HAP-1 (cell line): ENCODE results near the gene FTO.
"Not testable (repeated sequence)": the region's sequence is repeated elsewhere in the genome, so short reads cannot be mapped to it uniquely, and the experiment has no call there.

ENCODE experiments used
- DNase-seq, 2 experiments: peaks; one replicate each; pipeline ENCODE4 v3.0.0-alpha.2; 2016 to 2020; ENCODE audit warnings: low spot score in 2 of 2
- H3K27me3 ChIP-seq: fragments of 250-450 bp; sonication (Bioruptor Pico); 2 replicates; pipeline ENCODE4 v1.5.1; 2020; ENCODE audit warnings: low read depth, mild to moderate bottlenecking, moderate library complexity
- H3K36me3 ChIP-seq: fragments of 250-450 bp; sonication (Bioruptor Pico); replicated peaks from 2 replicates; pipeline ENCODE4 v1.5.1; 2020; ENCODE audit warnings: mild to moderate bottlenecking
- H3K4me1 ChIP-seq: fragments of 250-450 bp; sonication (Bioruptor Pico); 2 replicates; pipeline ENCODE4 v1.5.1; 2020; ENCODE audit warnings: mild to moderate bottlenecking
- H3K4me3 ChIP-seq: fragments of 250-450 bp; sonication (Bioruptor Pico); 2 replicates; pipeline ENCODE4 v1.5.1; 2020; ENCODE audit warnings: mild to moderate bottlenecking, moderate library complexity
- H3K9me3 ChIP-seq: fragments of 250-450 bp; sonication (Bioruptor Pico); 2 replicates; pipeline ENCODE4 v1.5.1; 2020; ENCODE audit warnings: mild to moderate bottlenecking, moderate library complexity
- in situ Hi-C: fragments of 300-500 bp; cut with MboI; formaldehyde crosslinking; loops from 3 replicates; pipeline ENCODE4 v1.14.3; 2020; ENCODE audit warnings: low sequenced_read_pairs, inconsistent platforms, mixed read lengths

The FTO gene

GRCh38 chr16:53840456-53840855, 136.5 kb downstream of the FTO start:
- in situ Hi-C loops: no loop called here
- Histone ChIP-seq H3K36me3 (no peaks in the 10 kb centered on the region), H3K9me3 (no peaks in the 10 kb centered on the region), H3K27me3 (no peaks in the 10 kb centered on the region), H3K4me3 (no peak overlapping the region), H3K4me1 (no peaks in the 10 kb centered on the region)
- DNase-seq: no peak

GRCh38 chr16:53841884-53842283, 137.9 kb downstream of the FTO start:
- no peaks in the 10 kb centered on the region for H3K36me3 ChIP-seq
- in situ Hi-C loops: no loop called here
- H3K4me3 ChIP-seq: no peak overlapping the region
- DNase-seq: no peak
- H3K4me1 ChIP-seq: no peaks in the 10 kb centered on the region
- no peaks in the 10 kb centered on the region for H3K9me3 ChIP-seq
- H3K27me3 ChIP-seq: no peaks in the 10 kb centered on the region

GRCh38 chr16:53843084-53843483, 139.1 kb downstream of the FTO start:
- in situ Hi-C loops: no loop called here
- no peak for DNase-seq
- H3K27me3 ChIP-seq: no peaks in the 10 kb centered on the region
- no peaks in the 10 kb centered on the region for H3K36me3 ChIP-seq
- no peak overlapping the region for H3K4me3 ChIP-seq
- no peaks in the 10 kb centered on the region for H3K9me3 ChIP-seq
- no peaks in the 10 kb centered on the region for H3K4me1 ChIP-seq

GRCh38 chr16:53844804-53845203, 140.8 kb downstream of the FTO start:
- DNase-seq: no peak
- no peaks in the 10 kb centered on the region for H3K36me3 ChIP-seq
- no peaks in the 10 kb centered on the region for H3K4me1 ChIP-seq
- H3K9me3 ChIP-seq: no peaks in the 10 kb centered on the region
- in situ Hi-C loops: no loop called here
- H3K27me3 ChIP-seq: no peaks in the 10 kb centered on the region
- no peak overlapping the region for H3K4me3 ChIP-seq

- H3K4me1 ChIP-seq, H3K4me3 ChIP-seq, H3K36me3 ChIP-seq, H3K9me3 ChIP-seq, in situ Hi-C loops, H3K27me3 ChIP-seq, DNase-seq: not testable (repeated sequence)
Observed at GRCh38 chr16:53846549-53846948, 142.6 kb downstream of the FTO start.

DNA sequence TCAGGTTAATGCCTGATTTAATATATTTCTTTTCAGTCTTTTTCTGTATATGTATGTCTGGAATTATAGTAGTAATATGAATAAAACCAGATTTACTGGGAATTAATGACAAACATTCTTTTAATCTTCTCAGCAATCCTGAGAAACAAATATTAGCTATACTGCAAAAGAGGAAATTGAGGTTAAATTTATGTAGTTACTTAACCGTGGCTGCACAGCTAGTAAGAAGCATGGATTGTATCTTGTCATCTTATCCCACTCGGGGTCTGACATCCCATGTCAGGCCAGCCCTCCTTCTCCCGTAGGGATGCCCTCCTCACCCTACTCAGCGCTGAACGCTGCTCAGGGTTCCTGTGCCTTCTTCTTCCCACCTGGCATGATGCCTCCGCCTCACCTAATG, 143.0 kb downstream of the FTO start:
- H3K9me3 ChIP-seq: no peaks in the 10 kb centered on the region
- in situ Hi-C loops: no loop called here
- H3K36me3 ChIP-seq: no peaks in the 10 kb centered on the region
- no peak for DNase-seq
- H3K4me1 ChIP-seq: no peaks in the 10 kb centered on the region
- H3K27me3 ChIP-seq: no peaks in the 10 kb centered on the region
- no peak overlapping the region for H3K4me3 ChIP-seq

DNA sequence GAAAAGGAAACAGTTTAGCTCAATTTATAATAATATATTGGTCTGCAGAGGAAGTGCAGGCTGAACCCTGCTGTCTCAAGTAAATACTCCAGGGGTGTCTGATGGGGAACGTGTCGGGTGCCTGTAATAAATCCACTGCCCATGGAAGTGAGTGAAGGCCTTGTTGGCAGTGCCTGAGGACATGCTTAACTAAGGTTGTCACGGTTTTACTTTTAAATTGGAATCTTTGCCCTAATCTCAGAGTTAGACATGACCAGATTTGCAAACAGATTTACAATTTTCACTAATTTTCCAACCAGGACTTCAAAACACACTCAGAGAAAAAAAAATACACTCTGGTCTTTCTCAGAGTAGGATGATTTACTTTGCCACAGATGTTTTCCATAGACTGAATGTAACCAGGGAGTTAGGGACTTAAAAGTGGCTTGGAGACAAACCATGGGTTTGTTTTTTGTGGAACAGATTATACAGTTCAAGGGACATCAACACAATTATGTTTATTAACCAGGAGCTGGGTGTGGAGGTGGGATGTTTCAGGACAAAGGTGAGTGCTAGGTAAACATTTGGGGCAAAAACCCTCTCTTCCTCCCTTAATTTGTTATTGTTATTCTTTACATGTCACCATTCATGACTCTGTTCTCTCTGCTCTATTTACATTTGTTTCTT, 144.5 kb downstream of the FTO start:
- Histone ChIP-seq H3K9me3 (no peaks in the 10 kb centered on the region), H3K4me1 (no peaks in the 10 kb centered on the region), H3K4me3 (no peak overlapping the region), H3K36me3 (no peaks in the 10 kb centered on the region), H3K27me3 (no peaks in the 10 kb centered on the region)
- no peak for DNase-seq
- in situ Hi-C loops: no loop called here

GRCh38 chr16:53848950-53849349, 145.0 kb downstream of the FTO start:
- no peaks in the 10 kb centered on the region for H3K27me3 ChIP-seq
- no peak for DNase-seq
- H3K4me3 ChIP-seq: no peak overlapping the region
- H3K4me1 ChIP-seq: no peaks in the 10 kb centered on the region
- H3K9me3 ChIP-seq: no peaks in the 10 kb centered on the region
- in situ Hi-C loops: no loop called here
- no peaks in the 10 kb centered on the region for H3K36me3 ChIP-seq

DNA sequence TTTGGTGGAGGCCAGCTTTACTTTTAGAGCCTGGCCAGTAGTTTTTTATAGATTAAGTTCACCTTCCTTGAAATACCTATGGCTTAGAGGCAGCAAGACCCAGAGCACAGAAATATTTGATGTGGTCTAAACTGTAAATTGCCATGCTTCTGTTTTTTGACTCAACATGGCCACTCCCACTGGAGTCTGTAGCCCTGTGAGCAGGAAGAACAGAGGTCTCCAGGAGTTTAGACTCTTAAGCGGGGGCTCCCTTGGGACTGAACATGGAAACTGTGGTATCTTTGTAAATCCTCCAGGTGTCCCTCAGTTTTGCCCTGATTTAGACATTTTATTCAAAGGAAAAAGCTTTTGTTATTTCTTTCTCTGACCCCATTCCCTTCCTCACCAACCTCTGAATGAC, 145.6 kb downstream of the FTO start:
- Histone ChIP-seq H3K4me3 (no peak overlapping the region), H3K4me1 (no peaks in the 10 kb centered on the region), H3K36me3 (no peaks in the 10 kb centered on the region), H3K9me3 (no peaks in the 10 kb centered on the region), H3K27me3 (no peaks in the 10 kb centered on the region)
- DNase-seq: no peak
- in situ Hi-C loops: no loop called here

DNA sequence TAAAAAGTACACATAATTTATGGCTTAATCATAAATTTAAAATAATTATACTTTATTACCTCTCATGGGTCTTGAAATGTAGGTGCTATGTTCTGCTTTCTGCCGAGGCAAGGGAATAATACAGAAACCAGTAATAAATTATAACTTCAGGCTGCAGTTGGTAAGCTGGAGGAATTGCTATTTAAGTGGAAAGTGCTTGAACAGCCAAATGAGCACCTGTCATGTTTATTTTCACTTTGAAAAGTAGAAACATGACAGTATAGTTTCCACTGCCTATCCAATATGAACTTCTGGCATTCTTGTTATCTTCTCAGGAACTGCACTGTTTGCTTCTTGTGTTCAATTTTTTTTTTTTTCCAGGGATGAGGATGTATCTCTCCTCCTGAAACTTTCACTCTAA, 146.0 kb downstream of the FTO start:
- in situ Hi-C loops: no loop called here
- Histone ChIP-seq H3K27me3 (no peaks in the 10 kb centered on the region), H3K4me3 (no peak overlapping the region), H3K9me3 (no peaks in the 10 kb centered on the region), H3K4me1 (no peaks in the 10 kb centered on the region), H3K36me3 (no peaks in the 10 kb centered on the region)
- DNase-seq: no peak

DNA sequence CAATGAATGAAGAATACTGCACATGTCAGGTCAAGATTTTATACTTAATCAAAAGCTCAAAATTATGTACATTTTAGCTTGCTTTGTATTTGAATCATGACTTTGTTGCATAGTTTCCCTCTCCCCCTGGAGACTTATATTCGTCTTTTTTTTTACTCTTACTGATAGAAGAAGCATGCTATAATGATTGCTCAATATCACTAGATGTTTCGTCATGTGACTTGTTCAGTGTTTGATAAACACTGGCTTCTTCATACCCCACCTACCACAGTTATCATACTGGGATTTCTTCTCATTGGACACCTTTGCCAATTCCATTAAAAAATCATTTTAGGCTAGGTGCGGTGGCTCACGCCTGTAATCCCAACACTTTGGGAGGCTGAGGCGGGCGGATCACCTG, 148.7 kb downstream of the FTO start:
- in situ Hi-C loops: no loop called here
- no peak for DNase-seq
- no peak overlapping the region for H3K4me3 ChIP-seq
- no peaks in the 10 kb centered on the region for H3K27me3 ChIP-seq
- no peaks in the 10 kb centered on the region for H3K36me3 ChIP-seq
- no peaks in the 10 kb centered on the region for H3K9me3 ChIP-seq
- no peaks in the 10 kb centered on the region for H3K4me1 ChIP-seq

- Histone ChIP-seq H3K9me3 (no peaks in the 10 kb centered on the region), H3K36me3 (no peaks in the 10 kb centered on the region), H3K4me1 (no peaks in the 10 kb centered on the region), H3K27me3 (no peaks in the 10 kb centered on the region), H3K4me3 (no peak overlapping the region)
- DNase-seq: no peak
- in situ Hi-C loops: no loop called here
Observed at GRCh38 chr16:53855056-53855455, 151.1 kb downstream of the FTO start.

DNA sequence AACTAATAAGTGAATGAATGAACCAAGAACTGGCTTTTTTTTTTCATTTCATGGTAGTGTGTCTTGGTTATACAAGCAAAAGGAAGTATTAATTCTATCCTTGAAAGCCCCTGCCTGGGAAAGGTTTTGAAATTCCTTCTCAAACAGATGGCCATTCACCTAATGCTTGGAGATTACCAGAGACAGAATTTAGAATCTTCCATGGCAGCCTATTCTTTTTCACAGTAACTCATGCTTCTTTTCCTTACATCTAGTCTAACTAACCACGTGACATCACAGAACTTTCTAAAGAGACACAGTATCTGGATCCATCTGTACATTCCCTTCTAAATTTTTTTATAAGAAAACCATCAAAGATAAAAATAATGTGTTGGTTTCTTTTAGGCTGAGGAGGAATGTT, 151.6 kb downstream of the FTO start:
- no peak overlapping the region for H3K4me3 ChIP-seq
- in situ Hi-C loops: no loop called here
- no peaks in the 10 kb centered on the region for H3K36me3 ChIP-seq
- H3K27me3 ChIP-seq: no peaks in the 10 kb centered on the region
- no peak for DNase-seq
- H3K9me3 ChIP-seq: no peaks in the 10 kb centered on the region
- no peaks in the 10 kb centered on the region for H3K4me1 ChIP-seq

- in situ Hi-C loops: no loop called here
- H3K4me3 ChIP-seq: no peak overlapping the region
- H3K9me3 ChIP-seq: no peaks in the 10 kb centered on the region
- no peaks in the 10 kb centered on the region for H3K36me3 ChIP-seq
- H3K4me1 ChIP-seq: no peaks in the 10 kb centered on the region; the same call in 1 of the 2 replicates
- H3K27me3 ChIP-seq: no peaks in the 10 kb centered on the region
- no peak for DNase-seq
Observed at GRCh38 chr16:53859995-53860540, 156.1 kb downstream of the FTO start.

GRCh38 chr16:53863861-53864260, 159.9 kb downstream of the FTO start:
- no peaks in the 10 kb centered on the region for H3K36me3 ChIP-seq
- H3K4me3 ChIP-seq: no peak overlapping the region
- H3K9me3 ChIP-seq: no peaks in the 10 kb centered on the region
- no peaks in the 10 kb centered on the region; the same call in 1 of the 2 replicates for H3K4me1 ChIP-seq
- in situ Hi-C loops: no loop called here
- no peaks in the 10 kb centered on the region for H3K27me3 ChIP-seq
- DNase-seq: no peak
